Effector memory CD4-positive, alpha-beta T cell (primary cell): ENCODE measurements around the gene ACVR2B.
"Not testable (repeated sequence)": the region's sequence is repeated elsewhere in the genome, so short reads cannot be mapped to it uniquely, and the experiment has no call there.

Source experiments
- DNase-seq, 3 donors: peaks; one replicate each; pipeline ENCODE4 v3.0.0-alpha.2; 2020
- H3K27ac ChIP-seq: 2 replicates; pipeline ENCODE4 v1.7.0; 2013; ENCODE audit warnings: mild to moderate bottlenecking, low read length, moderate library complexity; ENCODE audit not compliant: insufficient read depth, poor library complexity, severe bottlenecking
- H3K27me3 ChIP-seq: replicated peaks from 2 replicates; pipeline ENCODE4 v1.7.0; 2013; ENCODE audit warnings: mild to moderate bottlenecking, low read length; ENCODE audit not compliant: insufficient read depth, control insufficient read depth, poor library complexity, severe bottlenecking
- H3K36me3 ChIP-seq: 2 replicates; pipeline ENCODE4 v1.7.0; 2013; ENCODE audit warnings: mild to moderate bottlenecking, low read length, moderate library complexity; ENCODE audit not compliant: control insufficient read depth, insufficient read depth
- H3K4me1 ChIP-seq: 2 replicates; pipeline ENCODE4 v1.7.0; 2013; ENCODE audit warnings: low read length, mild to moderate bottlenecking; ENCODE audit not compliant: control insufficient read depth, insufficient read depth, poor library complexity, severe bottlenecking
- H3K4me3 ChIP-seq: 2 replicates; pipeline ENCODE4 v1.7.0; 2013; ENCODE audit warnings: low read length, low read depth, mild to moderate bottlenecking; ENCODE audit not compliant: insufficient read depth, poor library complexity, severe bottlenecking
- H3K9me3 ChIP-seq: 2 replicates; pipeline ENCODE4 v1.7.0; 2013; ENCODE audit warnings: mild to moderate bottlenecking, low read length, moderate library complexity; ENCODE audit not compliant: control insufficient read depth
- total RNA-seq, 3 donors: gene quantifications; one replicate each; lab custom pipeline; 2026; lab: John Stamatoyannopoulos, UW

Gene ACVR2B
- 24.6 to 28.7 (median 27.2) reads per million in 3 donors for total RNA-seq

- H3K4me3 ChIP-seq = peak within 1 kb of the TSS; percentile 66
- peaks cover 14% of the 10 kb centered on the region for H3K4me1 ChIP-seq
- no peaks in the 10 kb centered on the region for H3K27me3 ChIP-seq
- no peaks in the 10 kb centered on the region for H3K36me3 ChIP-seq
- H3K27ac ChIP-seq = no peak within 1 kb of the TSS
- DNase-seq = peak; percentile 42 to 56 (median 46)
- H3K9me3 ChIP-seq = no peaks in the 10 kb centered on the region
These were observed at the start of gene ACVR2B for GRCh38 chr3:38453075-38453912. Gene ACVR2B (plus strand): TSS chr3:38453890. CDS start chr3:38454323, 433 bp downstream.

- Histone ChIP-seq H3K27me3 (no peaks in the 10 kb centered on the region), H3K9me3 (no peaks in the 10 kb centered on the region), H3K4me3 (no peak overlapping the region), H3K4me1 (no peaks in the 10 kb centered on the region), H3K36me3 (no peaks in the 10 kb centered on the region), H3K27ac (no peak overlapping the region)
- no peak for DNase-seq
These were observed 49.4 kb upstream of the ACVR2B start for GRCh38 chr3:38404286-38404685.

GRCh38 chr3:38411591-38411990 is 42.1 kb upstream of the ACVR2B start:
- Histone ChIP-seq H3K27ac (no peak overlapping the region), H3K9me3 (no peaks in the 10 kb centered on the region), H3K4me3 (no peak overlapping the region), H3K27me3 (no peaks in the 10 kb centered on the region), H3K4me1 (no peaks in the 10 kb centered on the region), H3K36me3 (no peaks in the 10 kb centered on the region)
- DNase-seq = no peak

- H3K4me3 ChIP-seq, H3K27ac ChIP-seq, H3K4me1 ChIP-seq, H3K36me3 ChIP-seq, H3K27me3 ChIP-seq, H3K9me3 ChIP-seq, DNase-seq: not testable (repeated sequence)
These were observed 32.9 kb upstream of the ACVR2B start for GRCh38 chr3:38420758-38421157.

- Histone ChIP-seq H3K4me3 (no peak overlapping the region), H3K4me1 (peaks cover 10% of the 10 kb centered on the region), H3K9me3 (no peaks in the 10 kb centered on the region), H3K27me3 (no peaks in the 10 kb centered on the region), H3K27ac (no peak overlapping the region), H3K36me3 (no peaks in the 10 kb centered on the region)
- no peak for DNase-seq
These were observed 31.9 kb upstream of the ACVR2B start for GRCh38 chr3:38421679-38422336.

GRCh38 chr3:38426798-38427426 is 26.8 kb upstream of the ACVR2B start:
- H3K27me3 ChIP-seq, H3K27ac ChIP-seq, H3K36me3 ChIP-seq, H3K4me3 ChIP-seq, H3K9me3 ChIP-seq, H3K4me1 ChIP-seq: not testable (repeated sequence)
- DNase-seq = peak in 1 of 3 donors; percentile 5

GRCh38 chr3:38432871-38433658 is 20.6 kb upstream of the ACVR2B start:
- H3K4me3 ChIP-seq, DNase-seq, H3K27ac ChIP-seq, H3K27me3 ChIP-seq, H3K36me3 ChIP-seq, H3K4me1 ChIP-seq: not testable (repeated sequence)
- H3K9me3 ChIP-seq = peaks cover 11% of the 10 kb centered on the region

GRCh38 chr3:38433661-38434060 is 20.0 kb upstream of the ACVR2B start:
- H3K36me3 ChIP-seq, H3K4me3 ChIP-seq, H3K27ac ChIP-seq, H3K4me1 ChIP-seq, DNase-seq, H3K27me3 ChIP-seq: not testable (repeated sequence)
- H3K9me3 ChIP-seq = peaks cover 11% of the 10 kb centered on the region

- peak in 1 of 3 donors; percentile 25 for DNase-seq
- H3K4me1 ChIP-seq, H3K27me3 ChIP-seq, H3K4me3 ChIP-seq, H3K27ac ChIP-seq, H3K36me3 ChIP-seq, H3K9me3 ChIP-seq: not testable (repeated sequence)
These were observed 15.1 kb upstream of the ACVR2B start for GRCh38 chr3:38438436-38439069.
